H1 (cell line): ENCODE data around the gene SCIMP. TPM values are rescaled to one million over a fixed set of nuclear protein-coding genes. Genes with fewer than 3 reads are reported as not detected.

ENCODE experiments used
- CHD1 ChIP-seq: IDR thresholded peaks from 2 replicates; pipeline ENCODE4 v1.6.1; 2012; ENCODE audit warnings: low read depth, low read length, improper control_type of control experiment
- GABPA ChIP-seq: IDR thresholded peaks from 2 replicates; pipeline ENCODE4 v1.6.1; 2011; ENCODE audit warnings: mild to moderate bottlenecking, low read length, moderate library complexity, borderline replicate concordance; ENCODE audit not compliant: insufficient read depth
- JUND ChIP-seq: IDR thresholded peaks from 2 replicates; pipeline ENCODE4 v1.6.1; 2011; ENCODE audit warnings: mild to moderate bottlenecking, improper control_type of control experiment, low read length
- MAFK ChIP-seq: IDR thresholded peaks from 2 replicates; pipeline ENCODE4 v1.6.1; 2012; ENCODE audit warnings: low read depth, mild to moderate bottlenecking, improper control_type of control experiment, low read length
- RAD21 ChIP-seq, 2 experiments: IDR thresholded peaks in 1 of 2; conservative IDR thresholded peaks in 1 of 2; 2 replicates each; pipeline ENCODE4 v1.6.1; 2011; ENCODE audit warnings: low read depth in 2 of 2, low read length in 2 of 2, improper control_type of control experiment in 1 of 2, inconsistent platforms in 1 of 2, mild to moderate bottlenecking in 1 of 2, moderate library complexity in 1 of 2
- RBBP5 ChIP-seq: IDR thresholded peaks from 2 replicates; pipeline ENCODE4 v1.7.1; 2012; ENCODE audit warnings: low read depth, mild to moderate bottlenecking, inconsistent platforms, low read length, moderate library complexity, borderline replicate concordance
- SP1 ChIP-seq: IDR thresholded peaks from 2 replicates; pipeline ENCODE4 v1.6.1; 2011; ENCODE audit warnings: low read depth, low read length
- SP2 ChIP-seq: IDR thresholded peaks from 2 replicates; pipeline ENCODE4 v1.6.1; 2012; ENCODE audit warnings: mild to moderate bottlenecking, low read length, inconsistent platforms
- SP4 ChIP-seq: IDR thresholded peaks from 2 replicates; pipeline ENCODE4 v1.6.1; 2012; ENCODE audit warnings: low read length, inconsistent platforms
- polyA plus RNA-seq, 7 experiments: library from polyadenylated mRNA; depleted of rRNA in 3 of 7; stranded (reverse) in 5 of 7; unstranded in 2 of 7; fragments of >200 nt in 5 of 7; fragments of 200-250 nt in 2 of 7; gene quantifications; 1 replicate in 5 of 7; 2 replicates in 1 of 7; 4 replicates in 1 of 7; pipeline versions ENCODE4 v1.2.1 to v1.2.3, GENCODE V29; 2011 to 2013; ENCODE audit warnings: missing spikeins in 2 of 7, mixed read lengths in 2 of 7
- total RNA-seq: library from RNA; stranded (reverse); fragmentation: NEBNext Ultra II Directional; extraction: Animal tissue kit (Norgen Biotek cat#: 25700); gene quantifications from 2 replicates; pipeline ENCODE4 v1.2.1, GENCODE V29; 2021
- TF ChIP-seq, protein P1 (sequence below): fragments of 300-600 bp; sonication (generic); IDR thresholded peaks from 2 replicates; pipeline ENCODE4 v1.7.1; 2012; ENCODE audit warnings: low read length, moderate library complexity, mild to moderate bottlenecking, inconsistent platforms; ENCODE audit not compliant: insufficient replicate concordance

The SCIMP gene
- total and polyA plus RNA-seq, 2 of the 8 experiments (the other 6 are each of a cell fraction or from before 2014, with no cell fraction given): not detected

DNA sequence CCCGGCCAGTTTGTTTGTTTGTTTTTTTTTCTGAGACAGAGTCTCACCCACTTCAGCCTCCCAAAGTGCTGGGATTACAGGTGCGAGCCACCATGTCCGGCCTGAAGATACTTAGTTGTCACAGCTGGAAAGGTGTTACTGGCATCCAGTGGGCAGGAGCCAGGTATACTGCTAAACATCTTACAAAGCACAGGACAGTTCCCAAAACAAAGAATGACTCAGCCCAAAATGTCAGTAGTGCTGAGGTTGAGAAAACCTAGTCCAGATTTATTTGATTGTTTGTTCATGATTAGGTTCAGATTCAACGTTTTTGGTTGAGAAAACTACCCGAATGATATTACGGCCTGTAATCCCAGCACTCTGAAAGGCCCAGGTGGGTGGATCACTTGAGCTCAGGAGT, 28.8 kb upstream of the SCIMP start (continued):
- TF ChIP-seq, protein P1, sequence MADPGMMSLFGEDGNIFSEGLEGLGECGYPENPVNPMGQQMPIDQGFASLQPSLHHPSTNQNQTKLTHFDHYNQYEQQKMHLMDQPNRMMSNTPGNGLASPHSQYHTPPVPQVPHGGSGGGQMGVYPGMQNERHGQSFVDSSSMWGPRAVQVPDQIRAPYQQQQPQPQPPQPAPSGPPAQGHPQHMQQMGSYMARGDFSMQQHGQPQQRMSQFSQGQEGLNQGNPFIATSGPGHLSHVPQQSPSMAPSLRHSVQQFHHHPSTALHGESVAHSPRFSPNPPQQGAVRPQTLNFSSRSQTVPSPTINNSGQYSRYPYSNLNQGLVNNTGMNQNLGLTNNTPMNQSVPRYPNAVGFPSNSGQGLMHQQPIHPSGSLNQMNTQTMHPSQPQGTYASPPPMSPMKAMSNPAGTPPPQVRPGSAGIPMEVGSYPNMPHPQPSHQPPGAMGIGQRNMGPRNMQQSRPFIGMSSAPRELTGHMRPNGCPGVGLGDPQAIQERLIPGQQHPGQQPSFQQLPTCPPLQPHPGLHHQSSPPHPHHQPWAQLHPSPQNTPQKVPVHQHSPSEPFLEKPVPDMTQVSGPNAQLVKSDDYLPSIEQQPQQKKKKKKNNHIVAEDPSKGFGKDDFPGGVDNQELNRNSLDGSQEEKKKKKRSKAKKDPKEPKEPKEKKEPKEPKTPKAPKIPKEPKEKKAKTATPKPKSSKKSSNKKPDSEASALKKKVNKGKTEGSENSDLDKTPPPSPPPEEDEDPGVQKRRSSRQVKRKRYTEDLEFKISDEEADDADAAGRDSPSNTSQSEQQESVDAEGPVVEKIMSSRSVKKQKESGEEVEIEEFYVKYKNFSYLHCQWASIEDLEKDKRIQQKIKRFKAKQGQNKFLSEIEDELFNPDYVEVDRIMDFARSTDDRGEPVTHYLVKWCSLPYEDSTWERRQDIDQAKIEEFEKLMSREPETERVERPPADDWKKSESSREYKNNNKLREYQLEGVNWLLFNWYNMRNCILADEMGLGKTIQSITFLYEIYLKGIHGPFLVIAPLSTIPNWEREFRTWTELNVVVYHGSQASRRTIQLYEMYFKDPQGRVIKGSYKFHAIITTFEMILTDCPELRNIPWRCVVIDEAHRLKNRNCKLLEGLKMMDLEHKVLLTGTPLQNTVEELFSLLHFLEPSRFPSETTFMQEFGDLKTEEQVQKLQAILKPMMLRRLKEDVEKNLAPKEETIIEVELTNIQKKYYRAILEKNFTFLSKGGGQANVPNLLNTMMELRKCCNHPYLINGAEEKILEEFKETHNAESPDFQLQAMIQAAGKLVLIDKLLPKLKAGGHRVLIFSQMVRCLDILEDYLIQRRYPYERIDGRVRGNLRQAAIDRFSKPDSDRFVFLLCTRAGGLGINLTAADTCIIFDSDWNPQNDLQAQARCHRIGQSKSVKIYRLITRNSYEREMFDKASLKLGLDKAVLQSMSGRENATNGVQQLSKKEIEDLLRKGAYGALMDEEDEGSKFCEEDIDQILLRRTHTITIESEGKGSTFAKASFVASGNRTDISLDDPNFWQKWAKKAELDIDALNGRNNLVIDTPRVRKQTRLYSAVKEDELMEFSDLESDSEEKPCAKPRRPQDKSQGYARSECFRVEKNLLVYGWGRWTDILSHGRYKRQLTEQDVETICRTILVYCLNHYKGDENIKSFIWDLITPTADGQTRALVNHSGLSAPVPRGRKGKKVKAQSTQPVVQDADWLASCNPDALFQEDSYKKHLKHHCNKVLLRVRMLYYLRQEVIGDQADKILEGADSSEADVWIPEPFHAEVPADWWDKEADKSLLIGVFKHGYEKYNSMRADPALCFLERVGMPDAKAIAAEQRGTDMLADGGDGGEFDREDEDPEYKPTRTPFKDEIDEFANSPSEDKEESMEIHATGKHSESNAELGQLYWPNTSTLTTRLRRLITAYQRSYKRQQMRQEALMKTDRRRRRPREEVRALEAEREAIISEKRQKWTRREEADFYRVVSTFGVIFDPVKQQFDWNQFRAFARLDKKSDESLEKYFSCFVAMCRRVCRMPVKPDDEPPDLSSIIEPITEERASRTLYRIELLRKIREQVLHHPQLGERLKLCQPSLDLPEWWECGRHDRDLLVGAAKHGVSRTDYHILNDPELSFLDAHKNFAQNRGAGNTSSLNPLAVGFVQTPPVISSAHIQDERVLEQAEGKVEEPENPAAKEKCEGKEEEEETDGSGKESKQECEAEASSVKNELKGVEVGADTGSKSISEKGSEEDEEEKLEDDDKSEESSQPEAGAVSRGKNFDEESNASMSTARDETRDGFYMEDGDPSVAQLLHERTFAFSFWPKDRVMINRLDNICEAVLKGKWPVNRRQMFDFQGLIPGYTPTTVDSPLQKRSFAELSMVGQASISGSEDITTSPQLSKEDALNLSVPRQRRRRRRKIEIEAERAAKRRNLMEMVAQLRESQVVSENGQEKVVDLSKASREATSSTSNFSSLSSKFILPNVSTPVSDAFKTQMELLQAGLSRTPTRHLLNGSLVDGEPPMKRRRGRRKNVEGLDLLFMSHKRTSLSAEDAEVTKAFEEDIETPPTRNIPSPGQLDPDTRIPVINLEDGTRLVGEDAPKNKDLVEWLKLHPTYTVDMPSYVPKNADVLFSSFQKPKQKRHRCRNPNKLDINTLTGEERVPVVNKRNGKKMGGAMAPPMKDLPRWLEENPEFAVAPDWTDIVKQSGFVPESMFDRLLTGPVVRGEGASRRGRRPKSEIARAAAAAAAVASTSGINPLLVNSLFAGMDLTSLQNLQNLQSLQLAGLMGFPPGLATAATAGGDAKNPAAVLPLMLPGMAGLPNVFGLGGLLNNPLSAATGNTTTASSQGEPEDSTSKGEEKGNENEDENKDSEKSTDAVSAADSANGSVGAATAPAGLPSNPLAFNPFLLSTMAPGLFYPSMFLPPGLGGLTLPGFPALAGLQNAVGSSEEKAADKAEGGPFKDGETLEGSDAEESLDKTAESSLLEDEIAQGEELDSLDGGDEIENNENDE: no peak
- TF ChIP-seq GABPA (no peak), CHD1 (no peak), MAFK (no peak), JUND (no peak), SP1 (no peak), SP2 (no peak), SP4 (no peak), RAD21 (IDR thresholded peaks at IDR 0.05 in 1 of 2, conservative IDR thresholded peaks at IDR 0.05 in 1 of 2; ENCODE audit: low read depth in 2 of 2, low read length in 2 of 2) (no peak), RBBP5 (no peak)
